ENCODE results near the gene NCEH1.
"Not testable (repeated sequence)": the region's sequence is repeated elsewhere in the genome, so short reads cannot be mapped to it uniquely, and the experiment has no call there.

The NCEH1 gene

GRCh38 chr3:172613845-172614244 lies 97.0 kb downstream of the NCEH1 start:
- DNase-seq (ENCODE audit: low read depth in 3 of 3, low spot score in 1 of 3): no peak

- no peak for DNase-seq (ENCODE audit: low read depth in 3 of 3, low spot score in 1 of 3)
Measured at GRCh38 chr3:172612871-172613678, 97.8 kb downstream of the NCEH1 start.

- no peak for DNase-seq (ENCODE audit: low read depth in 3 of 3, low spot score in 1 of 3)
Measured at GRCh38 chr3:172609750-172610149, 101.1 kb downstream of the NCEH1 start.

GRCh38 chr3:172608575-172608974 lies 102.3 kb downstream of the NCEH1 start:
- DNase-seq (ENCODE audit: low read depth in 3 of 3, low spot score in 1 of 3): no peak

GRCh38 chr3:172607305-172608121 lies 103.4 kb downstream of the NCEH1 start:
- DNase-seq (ENCODE audit: low read depth in 3 of 3, low spot score in 1 of 3): no peak

GRCh38 chr3:172606021-172606420 lies 104.8 kb downstream of the NCEH1 start:
- DNase-seq (ENCODE audit: low read depth in 3 of 3, low spot score in 1 of 3): no peak

GRCh38 chr3:172604895-172605646 lies 105.8 kb downstream of the NCEH1 start:
- DNase-seq (ENCODE audit: low read depth in 3 of 3, low spot score in 1 of 3): no peak

- no peak for DNase-seq (ENCODE audit: low read depth in 3 of 3, low spot score in 1 of 3)
Measured at GRCh38 chr3:172601066-172601832, 109.6 kb downstream of the NCEH1 start.

- DNase-seq (ENCODE audit: low read depth in 3 of 3, low spot score in 1 of 3): no peak
Measured at GRCh38 chr3:172600644-172601065, 110.2 kb downstream of the NCEH1 start.

GRCh38 chr3:172598904-172599303 lies 112.0 kb downstream of the NCEH1 start:
- no peak for DNase-seq (ENCODE audit: low read depth in 3 of 3, low spot score in 1 of 3)

GRCh38 chr3:172596394-172596706 lies 114.5 kb downstream of the NCEH1 start:
- DNase-seq (ENCODE audit: low read depth in 3 of 3, low spot score in 1 of 3): no peak

GRCh38 chr3:172595664-172596393 lies 115.0 kb downstream of the NCEH1 start:
- DNase-seq (ENCODE audit: low read depth in 3 of 3, low spot score in 1 of 3): peak in 1 of 3 donors; percentile 10

GRCh38 chr3:172594900-172595663 lies 115.8 kb downstream of the NCEH1 start:
- DNase-seq (ENCODE audit: low read depth in 3 of 3, low spot score in 1 of 3): not testable (repeated sequence)

GRCh38 chr3:172592898-172593669 lies 117.8 kb downstream of the NCEH1 start:
- no peak for DNase-seq (ENCODE audit: low read depth in 3 of 3, low spot score in 1 of 3)

GRCh38 chr3:172591876-172592771 lies 118.7 kb downstream of the NCEH1 start:
- peak; percentile 27 to 52 (median 41) for DNase-seq (ENCODE audit: low read depth in 3 of 3, low spot score in 1 of 3)

GRCh38 chr3:172591125-172591605 lies 119.7 kb downstream of the NCEH1 start:
- DNase-seq (ENCODE audit: low read depth in 3 of 3, low spot score in 1 of 3): no peak

- no peak for DNase-seq (ENCODE audit: low read depth in 3 of 3, low spot score in 1 of 3)
Measured at GRCh38 chr3:172586436-172586835, 124.4 kb downstream of the NCEH1 start.

- no peak for DNase-seq (ENCODE audit: low read depth in 3 of 3, low spot score in 1 of 3)
Measured at GRCh38 chr3:172585954-172586353, 124.9 kb downstream of the NCEH1 start.

Measured in stimulated activated CD4-positive, alpha-beta T cell treated with anti-CD3 and anti-CD28 coated beads, TNF-alpha, amount 100 ng/mL, for 1 hour (primary cell).